WTC11 (cell line): Measurements from ENCODE around the gene C13orf46. TPM values are rescaled to one million over a fixed set of nuclear protein-coding genes. Genes with fewer than 3 reads are reported as not detected.

ENCODE experiments used
- ATAC-seq: fragments of 200-7000 bp; cut with Tn5 transposase; 2 replicates; pipeline ENCODE4 v1.10.0; 2021; ENCODE audit warnings: mild to moderate bottlenecking, moderate library complexity
- CTCF ChIA-PET: fragments of 300-600 bp; sonication (Branson Sonifier 250); formaldehyde crosslinking; loops from one replicate; lab custom pipeline; 2021; ENCODE audit warnings: antibody characterized with exemption; lab: Charles Lee
- POLR2A ChIA-PET: fragments of 350-600 bp; sonication (Branson Sonifier 250); formaldehyde crosslinking; loops from one replicate; lab custom pipeline; 2021; ENCODE audit warnings: antibody characterized with exemption; lab: Charles Lee
- DNase-seq: peaks from one replicate; pipeline ENCODE4 v3.0.0; 2021; ENCODE audit warnings: low spot score
- H3K27ac Mint-ChIP-seq: 2 replicates; pipeline ENCODE4 v1.8.0; 2021; ENCODE audit warnings: mixed read lengths
- H3K27me3 Mint-ChIP-seq: 2 replicates; pipeline ENCODE4 v1.8.0; 2021; ENCODE audit warnings: low read depth, mild to moderate bottlenecking, moderate library complexity, mixed read lengths
- H3K36me3 Mint-ChIP-seq: 2 replicates; pipeline ENCODE4 v1.8.0; 2021; ENCODE audit warnings: mixed read lengths
- H3K4me1 Mint-ChIP-seq: 2 replicates; pipeline ENCODE4 v1.8.0; 2022; ENCODE audit warnings: mixed read lengths
- H3K4me3 Mint-ChIP-seq: 2 replicates; pipeline ENCODE4 v1.8.0; 2021; ENCODE audit warnings: mild to moderate bottlenecking, moderate library complexity, mixed read lengths
- H3K9me3 Mint-ChIP-seq: 2 replicates; pipeline ENCODE4 v1.8.0; 2021; ENCODE audit warnings: mixed read lengths
- AFF4 ChIP-seq: sonication (generic); formaldehyde crosslinking; IDR thresholded peaks from 2 replicates; pipeline ENCODE4 v1.8.1; 2023; ENCODE audit warnings: mild to moderate bottlenecking, missing genetic modification reagents, borderline replicate concordance
- ATF6 ChIP-seq: sonication (generic); formaldehyde crosslinking; IDR thresholded peaks from 2 replicates; pipeline ENCODE4 v1.8.1; 2023; ENCODE audit warnings: mild to moderate bottlenecking, missing genetic modification reagents
- GRHL2 ChIP-seq: fragments of 250-450 bp; sonication (Bioruptor Pico); IDR thresholded peaks from 2 replicates; pipeline ENCODE4 v1.8.0; 2022; ENCODE audit warnings: mild to moderate bottlenecking, moderate library complexity; ENCODE audit not compliant: insufficient replicate concordance, severe bottlenecking
- GTF2I ChIP-seq: fragments of 250-450 bp; sonication (Bioruptor Pico); conservative IDR thresholded peaks from 2 replicates; pipeline ENCODE4 v1.4.0; 2021; ENCODE audit warnings: mild to moderate bottlenecking
- IRF1 ChIP-seq: sonication (generic); formaldehyde crosslinking; IDR thresholded peaks from 2 replicates; pipeline ENCODE4 v1.8.0; 2023; ENCODE audit warnings: missing genetic modification reagents
- JUN ChIP-seq: sonication (generic); formaldehyde crosslinking; IDR thresholded peaks from 2 replicates; pipeline ENCODE4 v1.8.0; 2023; ENCODE audit warnings: mild to moderate bottlenecking, missing genetic modification reagents
- MXD4 ChIP-seq: fragments of 250-450 bp; sonication (Bioruptor Pico); IDR thresholded peaks from 2 replicates; pipeline ENCODE4 v1.8.0; 2021; ENCODE audit warnings: mild to moderate bottlenecking, moderate library complexity, borderline replicate concordance
- MYBL2 ChIP-seq: sonication (generic); formaldehyde crosslinking; IDR thresholded peaks from 2 replicates; pipeline ENCODE4 v1.8.1; 2023; ENCODE audit warnings: mild to moderate bottlenecking, moderate library complexity, missing genetic modification reagents
- NR1H2 ChIP-seq: sonication (generic); formaldehyde crosslinking; IDR thresholded peaks from 2 replicates; pipeline ENCODE4 v1.9.0; 2021; ENCODE audit warnings: mild to moderate bottlenecking, moderate library complexity, missing genetic modification reagents
- SP1 ChIP-seq: sonication (generic); formaldehyde crosslinking; conservative IDR thresholded peaks from 2 replicates; pipeline ENCODE4 v1.8.1; 2022; ENCODE audit warnings: missing genetic modification reagents
- TCF7 ChIP-seq: sonication (generic); formaldehyde crosslinking; IDR thresholded peaks from 2 replicates; pipeline ENCODE4 v1.8.0; 2022; ENCODE audit warnings: mild to moderate bottlenecking, low read depth, missing genetic modification reagents, moderate library complexity
- TEAD1 ChIP-seq: sonication (generic); formaldehyde crosslinking; IDR thresholded peaks from 2 replicates; pipeline ENCODE4 v1.8.0; 2022; ENCODE audit warnings: mild to moderate bottlenecking, missing genetic modification reagents
- TEAD4 ChIP-seq: sonication (generic); formaldehyde crosslinking; IDR thresholded peaks from 2 replicates; pipeline ENCODE4 v1.8.0; 2022; ENCODE audit warnings: mild to moderate bottlenecking, missing genetic modification reagents
- USF2 ChIP-seq: sonication (generic); formaldehyde crosslinking; IDR thresholded peaks from 2 replicates; pipeline ENCODE4 v1.8.1; 2023; ENCODE audit warnings: mild to moderate bottlenecking, missing genetic modification reagents, moderate library complexity
- ZNF121 ChIP-seq: sonication (generic); formaldehyde crosslinking; IDR thresholded peaks from 2 replicates; pipeline ENCODE4 v1.8.0; 2023; ENCODE audit warnings: missing genetic modification reagents
- ZNF317 ChIP-seq: sonication (generic); formaldehyde crosslinking; IDR thresholded peaks from 2 replicates; pipeline ENCODE4 v1.8.1; 2023; ENCODE audit warnings: low read depth, mild to moderate bottlenecking, moderate library complexity, missing genetic modification reagents, borderline replicate concordance
- ZNF416 ChIP-seq: fragments of 250-450 bp; sonication (Bioruptor Pico); IDR thresholded peaks from 2 replicates; pipeline ENCODE4 v1.9.0; 2021; ENCODE audit warnings: mild to moderate bottlenecking, inconsistent platforms
- total RNA-seq: library from RNA; stranded (reverse); gene quantifications from 3 replicates; pipeline ENCODE4 v1.2.3, GENCODE V29; 2021
- TF ChIP-seq, protein P1 (sequence below): sonication (generic); formaldehyde crosslinking; IDR thresholded peaks from 2 replicates; pipeline ENCODE4 v1.8.0; 2022; ENCODE audit warnings: mild to moderate bottlenecking, missing genetic modification reagents
- TF ChIP-seq, protein P2 (sequence below): sonication (generic); formaldehyde crosslinking; IDR thresholded peaks from 2 replicates; pipeline ENCODE4 v1.8.1; 2022; ENCODE audit warnings: low read depth, mild to moderate bottlenecking, moderate library complexity, missing genetic modification reagents, borderline replicate concordance

C13orf46 gene
- total RNA-seq, 1 experiment from 2014 or later: 0.50 TPM

- TF ChIP-seq, protein P1, sequence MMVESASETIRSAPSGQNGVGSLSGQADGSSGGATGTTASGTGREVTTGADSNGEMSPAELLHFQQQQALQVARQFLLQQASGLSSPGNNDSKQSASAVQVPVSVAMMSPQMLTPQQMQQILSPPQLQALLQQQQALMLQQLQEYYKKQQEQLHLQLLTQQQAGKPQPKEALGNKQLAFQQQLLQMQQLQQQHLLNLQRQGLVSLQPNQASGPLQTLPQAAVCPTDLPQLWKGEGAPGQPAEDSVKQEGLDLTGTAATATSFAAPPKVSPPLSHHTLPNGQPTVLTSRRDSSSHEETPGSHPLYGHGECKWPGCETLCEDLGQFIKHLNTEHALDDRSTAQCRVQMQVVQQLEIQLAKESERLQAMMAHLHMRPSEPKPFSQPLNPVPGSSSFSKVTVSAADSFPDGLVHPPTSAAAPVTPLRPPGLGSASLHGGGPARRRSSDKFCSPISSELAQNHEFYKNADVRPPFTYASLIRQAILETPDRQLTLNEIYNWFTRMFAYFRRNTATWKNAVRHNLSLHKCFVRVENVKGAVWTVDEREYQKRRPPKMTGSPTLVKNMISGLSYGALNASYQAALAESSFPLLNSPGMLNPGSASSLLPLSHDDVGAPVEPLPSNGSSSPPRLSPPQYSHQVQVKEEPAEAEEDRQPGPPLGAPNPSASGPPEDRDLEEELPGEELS (CRISPR knock-in tag): no peak
- TF ChIP-seq, protein P2, sequence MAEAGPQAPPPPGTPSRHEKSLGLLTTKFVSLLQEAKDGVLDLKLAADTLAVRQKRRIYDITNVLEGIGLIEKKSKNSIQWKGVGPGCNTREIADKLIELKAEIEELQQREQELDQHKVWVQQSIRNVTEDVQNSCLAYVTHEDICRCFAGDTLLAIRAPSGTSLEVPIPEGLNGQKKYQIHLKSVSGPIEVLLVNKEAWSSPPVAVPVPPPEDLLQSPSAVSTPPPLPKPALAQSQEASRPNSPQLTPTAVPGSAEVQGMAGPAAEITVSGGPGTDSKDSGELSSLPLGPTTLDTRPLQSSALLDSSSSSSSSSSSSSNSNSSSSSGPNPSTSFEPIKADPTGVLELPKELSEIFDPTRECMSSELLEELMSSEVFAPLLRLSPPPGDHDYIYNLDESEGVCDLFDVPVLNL (CRISPR knock-in tag): no peak
- no peak for TF ChIP-seq TCF7 (CRISPR knock-in tag)
- no peak for TF ChIP-seq AFF4 (CRISPR knock-in tag)
- TF ChIP-seq TEAD1 (CRISPR knock-in tag): no peak
- no peak for TF ChIP-seq JUN (CRISPR knock-in tag)
- no peak for TF ChIP-seq SP1 (CRISPR knock-in tag)
Observed at GRCh38 chr13:114015969-114016295, 42.1 kb upstream of the C13orf46 start (continued).

DNA sequence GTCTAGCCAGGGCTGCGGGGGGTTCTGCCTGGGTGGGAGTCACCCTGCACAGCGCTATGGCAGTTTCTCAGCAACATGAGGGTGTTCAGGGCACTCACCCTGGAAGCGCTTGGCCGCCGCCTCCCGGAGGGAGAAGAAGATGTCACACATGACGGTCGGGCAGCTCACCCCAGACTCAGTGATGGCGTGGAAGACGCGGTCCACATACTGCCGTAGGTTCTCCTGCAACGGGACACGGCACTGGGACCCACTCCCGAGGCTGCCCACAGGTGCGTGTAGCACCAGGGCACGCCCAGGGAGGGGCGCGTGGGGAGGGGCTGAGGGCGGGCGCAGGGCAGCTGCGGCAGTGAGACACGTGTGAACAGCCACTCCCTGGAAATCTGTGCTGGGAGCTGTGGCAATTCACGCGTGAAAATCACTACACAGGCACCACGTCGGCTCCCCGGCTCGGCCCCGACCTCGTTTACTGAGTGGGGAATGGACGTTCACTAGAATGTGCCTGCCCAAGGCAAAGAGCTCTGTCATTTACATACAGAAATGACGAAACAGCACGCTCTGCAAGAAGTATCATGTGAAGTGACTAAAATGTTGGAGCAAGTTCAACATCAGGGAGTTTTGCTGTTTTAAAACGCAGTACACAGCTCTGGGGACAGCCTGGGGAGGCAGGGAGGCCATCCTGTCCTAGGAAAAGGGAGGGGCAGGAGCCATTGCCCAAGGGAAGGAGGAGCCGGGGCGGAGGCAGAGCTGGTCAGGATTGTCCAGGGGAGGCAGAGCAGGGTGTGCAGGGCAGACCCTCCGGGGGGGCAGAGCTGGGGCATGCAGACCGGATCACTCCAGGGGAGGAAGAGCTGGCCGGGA lies 41.5 kb upstream of the C13orf46 start:
- no peaks in the 10 kb centered on the region for H3K27me3 Mint-ChIP-seq
- POLR2A ChIA-PET: interaction anchor here (0.5 kb wide), 1 partner anchor 208 kb away, joined by 5 read pairs; no protein-coding TSS in a partner anchor
- ATAC-seq (no peak), DNase-seq (no peak)
- CTCF ChIA-PET: interaction anchor here (1.4 to 1.5 kb wide), 2 partner anchors 9 to 34 kb away, joined by 3 to 4 read pairs; no protein-coding TSS in a partner anchor
- peaks cover 3% of the 10 kb centered on the region for H3K36me3 Mint-ChIP-seq
- peak overlapping the region; percentile 85 for H3K27ac Mint-ChIP-seq
- no peaks in the 10 kb centered on the region for H3K9me3 Mint-ChIP-seq
- no peaks in the 10 kb centered on the region for H3K4me1 Mint-ChIP-seq
- H3K4me3 Mint-ChIP-seq: no peak overlapping the region
- TF ChIP-seq ZNF416 (CRISPR knock-in tag) (no peak), TEAD1 (CRISPR knock-in tag) (no peak), USF2 (CRISPR knock-in tag) (no peak), ZNF121 (CRISPR knock-in tag) (no peak), NR1H2 (CRISPR knock-in tag) (no peak), MXD4 (CRISPR knock-in tag) (no peak), ATF6 (CRISPR knock-in tag) (no peak), ZNF317 (CRISPR knock-in tag) (no peak), MYBL2 (no peak), IRF1 (CRISPR knock-in tag) (no peak), GRHL2 (CRISPR knock-in tag) (no peak), TEAD4 (no peak), AFF4 (CRISPR knock-in tag) (no peak), GTF2I (no peak)
